Astrocyte (in vitro differentiated cells and primary cell): ENCODE results near the gene NUP93. TPM values are rescaled to one million over a fixed set of nuclear protein-coding genes. Genes with fewer than 3 reads are reported as not detected.

Experiments used
- DNase-seq: peaks from one replicate; pipeline ENCODE4 v3.0.0-alpha.2; 2010; ENCODE audit warnings: low read depth
- FAIRE-seq: peaks from 2 replicates; lab custom pipeline; 2011; peaks lifted over from hg19 to GRCh38; lab: Jason Lieb, UNC
- H2AFZ ChIP-seq: 2 replicates; pipeline ENCODE4 v1.6.0; 2012; ENCODE audit warnings: low read depth, low read length, inconsistent platforms
- H3K27ac ChIP-seq: 2 replicates; pipeline ENCODE4 v1.5.1; 2011; ENCODE audit warnings: low read depth, low read length, inconsistent platforms
- H3K27me3 ChIP-seq: 2 replicates; pipeline ENCODE4 v1.6.0; 2011; ENCODE audit warnings: low read length, inconsistent platforms; ENCODE audit not compliant: insufficient read depth
- H3K36me3 ChIP-seq: 2 replicates; pipeline ENCODE4 v1.5.1; 2011; ENCODE audit warnings: low read length, inconsistent platforms; ENCODE audit not compliant: insufficient read depth
- H3K4me1 ChIP-seq: 2 replicates; pipeline ENCODE4 v1.5.1; 2011; ENCODE audit warnings: low read length, inconsistent platforms; ENCODE audit not compliant: insufficient read depth
- H3K4me2 ChIP-seq: 2 replicates; pipeline ENCODE4 v1.6.0; 2012; ENCODE audit warnings: low read length, inconsistent platforms
- H3K4me3 ChIP-seq: 2 replicates; pipeline ENCODE4 v1.5.1; 2011; ENCODE audit warnings: low read depth, mild to moderate bottlenecking, low read length, inconsistent platforms; ENCODE audit not compliant: insufficient read depth
- H3K79me2 ChIP-seq: 2 replicates; pipeline ENCODE4 v1.6.0; 2012; ENCODE audit warnings: mild to moderate bottlenecking, low read length, inconsistent platforms; ENCODE audit not compliant: insufficient read depth
- H3K9ac ChIP-seq: 2 replicates; pipeline ENCODE4 v1.6.0; 2012; ENCODE audit warnings: mild to moderate bottlenecking, low read length, inconsistent platforms
- H3K9me3 ChIP-seq: 2 replicates; pipeline ENCODE4 v1.5.1; 2012; ENCODE audit warnings: low read depth, mild to moderate bottlenecking, low read length, inconsistent platforms; ENCODE audit not compliant: insufficient read depth
- H4K20me1 ChIP-seq: 2 replicates; pipeline ENCODE4 v1.6.0; 2012; ENCODE audit warnings: low read length, inconsistent platforms; ENCODE audit not compliant: insufficient read depth
- H3K27ac Mint-ChIP-seq: one replicate; pipeline ENCODE4 v1.8.0; 2021; ENCODE audit warnings: mild to moderate bottlenecking, mixed read lengths; ENCODE audit not compliant: unreplicated experiment
- H3K27me3 Mint-ChIP-seq: one replicate; pipeline ENCODE4 v1.8.0; 2021; ENCODE audit warnings: low read depth, mixed read lengths; ENCODE audit not compliant: unreplicated experiment
- H3K36me3 Mint-ChIP-seq: one replicate; pipeline ENCODE4 v1.8.0; 2021; ENCODE audit warnings: low read depth, mixed read lengths; ENCODE audit not compliant: unreplicated experiment
- H3K4me1 Mint-ChIP-seq: one replicate; pipeline ENCODE4 v1.8.0; 2021; ENCODE audit warnings: low read depth, mixed read lengths; ENCODE audit not compliant: unreplicated experiment
- H3K4me3 Mint-ChIP-seq: one replicate; pipeline ENCODE4 v1.8.0; 2021; ENCODE audit warnings: mild to moderate bottlenecking, moderate library complexity, mixed read lengths; ENCODE audit not compliant: unreplicated experiment
- H3K9me3 Mint-ChIP-seq: one replicate; pipeline ENCODE4 v1.8.0; 2021; ENCODE audit warnings: mild to moderate bottlenecking, mixed read lengths; ENCODE audit not compliant: unreplicated experiment
- CTCF ChIP-seq: IDR thresholded peaks from 2 replicates; pipeline ENCODE4 v1.5.1; 2011; ENCODE audit warnings: low read depth, mild to moderate bottlenecking, inconsistent platforms, low read length, moderate library complexity; ENCODE audit not compliant: insufficient read depth
- EZH2 ChIP-seq: IDR thresholded peaks from 2 replicates; pipeline ENCODE4 v1.6.1; 2012; ENCODE audit warnings: mild to moderate bottlenecking, low read length, inconsistent platforms; ENCODE audit not compliant: insufficient read depth
- total RNA-seq: library from RNA; stranded (reverse); gene quantifications from 2 replicates; pipeline ENCODE4 v1.2.1, GENCODE V29; 2021

Gene NUP93
- total RNA-seq, 1 donor from 2014 or later, result 89.3 TPM

GRCh38 chr16:56814537-56815432 lies 84.9 kb downstream of the NUP93 start:
- peaks cover 16% of the 10 kb centered on the region for H4K20me1 ChIP-seq
- H3K27me3 Mint-ChIP-seq, result no peaks in the 10 kb centered on the region
- H3K4me1 ChIP-seq, result peaks cover 19% of the 10 kb centered on the region
- H3K4me3 ChIP-seq, result no peak overlapping the region
- DNase-seq, result peak; percentile 34
- no peak for TF ChIP-seq EZH2
- no peak for TF ChIP-seq CTCF
- H3K9me3 ChIP-seq, result no peaks in the 10 kb centered on the region
- FAIRE-seq, result no peak
- H3K79me2 ChIP-seq, result peaks cover 9% of the 10 kb centered on the region
- no peaks in the 10 kb centered on the region for H3K27me3 ChIP-seq
- peak overlapping the region; percentile 92 for H3K27ac Mint-ChIP-seq
- H3K9ac ChIP-seq, result no peak overlapping the region
- no peaks in the 10 kb centered on the region for H3K36me3 ChIP-seq
- H3K9me3 Mint-ChIP-seq, result no peaks in the 10 kb centered on the region
- peaks cover 8% of the 10 kb centered on the region for H3K36me3 Mint-ChIP-seq
- H3K27ac ChIP-seq, result no peak overlapping the region
- peak overlapping the region; percentile 12 for H3K4me3 Mint-ChIP-seq
- no peak overlapping the region for H2AFZ ChIP-seq
- H3K4me1 Mint-ChIP-seq, result peaks cover 34% of the 10 kb centered on the region
- peak overlapping the region; percentile 52 for H3K4me2 ChIP-seq

- H3K27me3 Mint-ChIP-seq, result no peaks in the 10 kb centered on the region
- Histone ChIP-seq H4K20me1 (peaks cover 16% of the 10 kb centered on the region), H3K9me3 (no peaks in the 10 kb centered on the region), H3K27me3 (no peaks in the 10 kb centered on the region), H3K36me3 (no peaks in the 10 kb centered on the region), H3K4me2 (peak overlapping the region; percentile 52), H3K4me1 (peaks cover 19% of the 10 kb centered on the region), H3K79me2 (peaks cover 9% of the 10 kb centered on the region), H3K27ac (no peak overlapping the region), H2AFZ (no peak overlapping the region), H3K4me3 (no peak overlapping the region), H3K9ac (no peak overlapping the region)
- H3K36me3 Mint-ChIP-seq, result peaks cover 3% of the 10 kb centered on the region
- no peak for TF ChIP-seq CTCF
- TF ChIP-seq EZH2, result no peak
- DNase-seq (no peak), FAIRE-seq (no peak)
- no peaks in the 10 kb centered on the region for H3K9me3 Mint-ChIP-seq
- peaks cover 34% of the 10 kb centered on the region for H3K4me1 Mint-ChIP-seq
- no peak overlapping the region for H3K4me3 Mint-ChIP-seq
- no peak overlapping the region for H3K27ac Mint-ChIP-seq
Measured at GRCh38 chr16:56815721-56816120, 85.8 kb downstream of the NUP93 start.

- H3K4me1 ChIP-seq, result peaks cover 19% of the 10 kb centered on the region
- no peaks in the 10 kb centered on the region for H3K27me3 Mint-ChIP-seq
- TF ChIP-seq EZH2 (no peak), CTCF (no peak)
- H3K36me3 Mint-ChIP-seq, result peaks cover 10% of the 10 kb centered on the region
- FAIRE-seq (no peak), DNase-seq (no peak)
- H3K27ac Mint-ChIP-seq, result no peak overlapping the region
- no peaks in the 10 kb centered on the region for H3K27me3 ChIP-seq
- no peaks in the 10 kb centered on the region for H3K36me3 ChIP-seq
- no peak overlapping the region for H3K9ac ChIP-seq
- H3K4me3 Mint-ChIP-seq, result no peak overlapping the region
- H3K4me1 Mint-ChIP-seq, result peaks cover 34% of the 10 kb centered on the region
- H2AFZ ChIP-seq, result no peak overlapping the region
- H4K20me1 ChIP-seq, result peaks cover 16% of the 10 kb centered on the region
- H3K4me2 ChIP-seq, result no peak overlapping the region
- no peaks in the 10 kb centered on the region for H3K9me3 Mint-ChIP-seq
- H3K4me3 ChIP-seq, result no peak overlapping the region
- no peak overlapping the region for H3K27ac ChIP-seq
- H3K9me3 ChIP-seq, result no peaks in the 10 kb centered on the region
- H3K79me2 ChIP-seq, result peaks cover 9% of the 10 kb centered on the region
Measured at GRCh38 chr16:56817056-56817455, 87.1 kb downstream of the NUP93 start.
